GM21576 (cell line): ENCODE results near the gene CACNA1D.

ENCODE experiments used
- ATAC-seq: cut with Tn5 transposase; IDR thresholded peaks from one replicate; pipeline ENCODE4 v1.9.1; 2021; ENCODE audit warnings: mild to moderate bottlenecking, moderate library complexity; ENCODE audit not compliant: unreplicated experiment

CACNA1D gene

GRCh38 chr3:53802256-53802880, 308.0 kb downstream of the CACNA1D start:
- no peak for ATAC-seq

GRCh38 chr3:53803124-53803815, 308.9 kb downstream of the CACNA1D start:
- no peak for ATAC-seq

- no peak for ATAC-seq
Observed at GRCh38 chr3:53803816-53804695, 309.6 kb downstream of the CACNA1D start.

- peak; percentile 65 for ATAC-seq
Observed at GRCh38 chr3:53804697-53805462, 310.5 kb downstream of the CACNA1D start.

GRCh38 chr3:53805463-53806159, 311.2 kb downstream of the CACNA1D start:
- no peak for ATAC-seq

GRCh38 chr3:53806182-53807116, 312.0 kb downstream of the CACNA1D start:
- ATAC-seq = no peak

- ATAC-seq = no peak
Observed at GRCh38 chr3:53807117-53807810, 312.9 kb downstream of the CACNA1D start.

- no peak for ATAC-seq
Observed at GRCh38 chr3:53808496-53808895, 314.1 kb downstream of the CACNA1D start.

- no peak for ATAC-seq
Observed at GRCh38 chr3:53809267-53809666, 314.9 kb downstream of the CACNA1D start.

- ATAC-seq = no peak
Observed at GRCh38 chr3:53809764-53810400, 315.5 kb downstream of the CACNA1D start.

- ATAC-seq = no peak
Observed at GRCh38 chr3:53811143-53811927, 316.9 kb downstream of the CACNA1D start.

- ATAC-seq = no peak
Observed at GRCh38 chr3:53812434-53812833, 318.0 kb downstream of the CACNA1D start.

- ATAC-seq = no peak
Observed at GRCh38 chr3:53813229-53813628, 318.8 kb downstream of the CACNA1D start.

GRCh38 chr3:53813876-53814275, 319.5 kb downstream of the CACNA1D start:
- ATAC-seq = no peak

- ATAC-seq = no peak
Observed at GRCh38 chr3:53815067-53815466, 320.7 kb downstream of the CACNA1D start.

- ATAC-seq = no peak
Observed at GRCh38 chr3:53815651-53816050, 321.2 kb downstream of the CACNA1D start.

- ATAC-seq = no peak
Observed at GRCh38 chr3:53816425-53816824, 322.0 kb downstream of the CACNA1D start.
